ENCODE measurements around the gene PDE9A.

The PDE9A gene

GRCh38 chr21:42760361-42760950 is 107.0 kb downstream of the PDE9A start:
- no peak for DNase-seq

GRCh38 chr21:42760951-42761751 is 107.7 kb downstream of the PDE9A start:
- no peak for DNase-seq

DNA sequence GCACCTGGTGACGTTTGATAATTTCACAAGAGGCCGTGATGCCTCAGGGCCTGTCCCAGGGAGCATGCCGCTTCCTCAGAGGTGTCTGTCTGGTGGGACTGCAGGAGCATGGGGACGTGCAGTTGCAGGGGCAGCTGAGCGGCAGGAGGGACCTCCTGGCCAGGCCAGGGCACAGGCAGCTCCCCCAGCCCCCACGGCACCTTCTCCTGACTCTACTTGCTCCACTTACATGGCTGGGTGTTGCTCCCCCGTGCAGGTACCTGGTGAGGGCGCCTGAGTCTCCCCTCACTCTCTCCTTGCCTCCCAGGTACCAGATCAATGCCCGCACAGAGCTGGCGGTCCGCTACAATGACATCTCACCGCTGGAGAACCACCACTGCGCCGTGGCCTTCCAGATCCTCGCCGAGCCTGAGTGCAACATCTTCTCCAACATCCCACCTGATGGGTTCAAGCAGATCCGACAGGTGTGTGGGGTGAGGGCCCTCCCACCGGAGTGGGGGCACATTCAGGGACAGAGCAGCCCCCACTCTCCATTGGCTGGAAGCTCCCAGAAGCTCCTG is 108.4 kb downstream of the PDE9A start:
- no peak for DNase-seq

DNA sequence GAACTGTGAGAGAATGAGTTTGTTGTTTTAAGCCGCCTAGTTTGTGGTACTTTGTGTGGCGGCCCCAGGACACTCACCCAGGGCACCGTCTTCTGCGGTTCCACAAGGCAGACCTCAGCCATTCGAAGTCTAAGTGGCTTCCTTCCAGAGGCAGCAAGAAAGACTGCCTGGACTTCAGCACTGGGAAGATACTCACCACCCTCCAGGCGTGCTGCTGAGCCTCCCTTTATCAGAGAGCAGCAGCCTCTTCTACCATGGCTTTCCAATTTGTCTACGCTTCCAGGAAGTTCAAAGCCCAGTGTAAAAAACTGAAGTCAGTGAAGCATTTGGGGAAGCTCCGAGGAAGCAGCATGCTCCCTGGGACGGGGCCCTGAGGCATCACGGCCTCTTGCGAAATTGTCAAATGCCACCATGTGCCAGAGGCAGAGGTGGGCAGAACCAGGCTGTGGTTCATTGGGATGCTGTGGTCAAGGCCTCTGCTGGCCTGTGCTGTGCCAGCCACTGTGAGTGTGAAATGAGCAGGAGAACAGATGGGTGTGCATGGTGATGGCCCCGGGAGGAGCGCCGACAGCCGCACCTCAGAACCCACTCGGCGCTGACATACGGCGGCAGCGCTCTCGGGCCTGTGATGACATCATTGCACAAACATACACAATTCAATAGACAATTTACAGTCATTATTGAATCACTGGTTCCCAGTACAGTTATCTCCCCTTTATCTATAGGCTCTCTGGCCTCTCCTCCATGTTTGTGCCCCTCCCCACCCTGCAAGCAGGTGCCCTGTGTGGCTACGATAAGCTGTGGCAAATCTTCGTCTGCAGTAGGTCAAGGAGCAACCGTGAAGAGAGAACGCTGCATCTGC is 110.4 kb downstream of the PDE9A start:
- DNase-seq = no peak

- no peak for DNase-seq
Measured at GRCh38 chr21:42764443-42764760, 111.0 kb downstream of the PDE9A start.

DNA sequence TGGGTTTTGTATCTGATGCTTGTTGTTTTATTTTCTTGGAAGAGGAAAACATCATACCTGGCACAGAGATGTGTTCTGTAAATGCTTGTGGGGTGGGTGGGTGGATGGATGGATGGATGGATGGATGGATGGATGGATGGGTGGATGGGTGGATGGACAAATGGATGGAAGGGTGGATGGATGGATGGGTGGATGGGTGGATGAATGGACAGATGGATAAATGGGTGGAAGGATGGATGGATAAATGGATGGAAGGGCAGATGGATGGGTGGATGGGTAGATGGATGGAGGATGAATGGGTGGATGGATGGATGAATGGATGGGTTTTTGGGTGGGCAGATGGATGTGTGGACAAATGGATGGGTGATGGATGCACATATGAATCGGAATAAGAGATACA is 111.5 kb downstream of the PDE9A start:
- DNase-seq = no peak

DNA sequence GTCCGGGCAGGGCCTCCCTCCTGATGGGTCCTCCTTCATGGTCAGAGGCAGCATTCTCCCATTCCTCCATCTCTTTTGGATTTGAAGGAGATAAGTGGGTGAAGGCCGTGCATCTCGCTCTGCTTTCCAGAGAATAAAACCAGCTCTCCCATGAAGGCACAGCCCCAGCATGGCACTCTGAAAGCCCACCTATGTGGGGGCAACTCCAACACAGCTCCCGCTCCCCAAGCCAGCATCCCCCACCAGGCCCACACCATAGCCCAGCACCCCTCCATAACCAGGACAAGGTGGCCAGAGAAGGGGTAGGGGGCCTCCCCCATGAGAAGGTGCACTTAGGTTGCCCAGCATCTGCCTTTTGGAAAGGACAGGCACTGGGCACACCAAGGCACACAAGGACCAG is 112.2 kb downstream of the PDE9A start:
- DNase-seq = no peak

- no peak for DNase-seq
Measured at GRCh38 chr21:42766739-42767560, 113.5 kb downstream of the PDE9A start.

- no peak for DNase-seq
Measured at GRCh38 chr21:42767561-42767835, 114.1 kb downstream of the PDE9A start.

DNA sequence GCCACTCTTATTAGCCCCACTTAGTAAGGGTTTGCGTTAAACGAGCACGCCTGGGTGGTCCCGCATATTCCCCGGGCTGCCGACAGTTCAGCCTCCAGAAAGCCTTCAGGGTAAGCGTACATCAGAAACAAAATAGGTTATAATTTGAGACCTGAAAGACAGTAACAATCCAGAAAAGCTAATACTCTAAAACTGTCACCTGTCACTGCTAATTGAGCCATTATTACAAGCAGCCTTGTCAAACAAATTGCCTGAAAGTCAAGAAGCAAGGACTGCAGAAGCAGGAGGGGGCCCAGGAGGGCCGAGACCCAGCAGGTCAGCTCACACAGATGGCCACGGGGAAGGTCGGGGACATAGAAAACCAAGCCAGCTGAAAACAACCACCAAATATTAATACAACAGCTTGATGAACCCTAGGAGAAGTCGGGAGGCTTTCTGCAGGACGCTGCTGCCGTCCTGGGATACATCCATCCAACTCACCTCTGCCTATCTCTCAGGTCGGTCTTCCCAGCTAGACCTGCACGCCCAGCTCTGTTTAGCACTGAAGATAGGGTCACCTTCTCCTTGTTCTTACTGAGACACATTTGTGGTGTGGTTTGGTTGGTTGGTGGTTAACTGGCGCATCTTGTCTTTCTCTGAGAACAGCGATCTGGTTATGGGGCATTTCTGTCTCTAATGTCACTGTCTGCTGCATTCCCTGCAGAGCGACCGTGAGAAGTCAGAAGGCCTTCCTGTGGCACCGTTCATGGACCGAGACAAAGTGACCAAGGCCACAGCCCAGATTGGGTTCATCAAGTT is 115.1 kb downstream of the PDE9A start:
- DNase-seq = no peak

GRCh38 chr21:42769183-42769819 is 115.9 kb downstream of the PDE9A start:
- no peak for DNase-seq

- no peak for DNase-seq
Measured at GRCh38 chr21:42769820-42770716, 116.6 kb downstream of the PDE9A start.

DNA sequence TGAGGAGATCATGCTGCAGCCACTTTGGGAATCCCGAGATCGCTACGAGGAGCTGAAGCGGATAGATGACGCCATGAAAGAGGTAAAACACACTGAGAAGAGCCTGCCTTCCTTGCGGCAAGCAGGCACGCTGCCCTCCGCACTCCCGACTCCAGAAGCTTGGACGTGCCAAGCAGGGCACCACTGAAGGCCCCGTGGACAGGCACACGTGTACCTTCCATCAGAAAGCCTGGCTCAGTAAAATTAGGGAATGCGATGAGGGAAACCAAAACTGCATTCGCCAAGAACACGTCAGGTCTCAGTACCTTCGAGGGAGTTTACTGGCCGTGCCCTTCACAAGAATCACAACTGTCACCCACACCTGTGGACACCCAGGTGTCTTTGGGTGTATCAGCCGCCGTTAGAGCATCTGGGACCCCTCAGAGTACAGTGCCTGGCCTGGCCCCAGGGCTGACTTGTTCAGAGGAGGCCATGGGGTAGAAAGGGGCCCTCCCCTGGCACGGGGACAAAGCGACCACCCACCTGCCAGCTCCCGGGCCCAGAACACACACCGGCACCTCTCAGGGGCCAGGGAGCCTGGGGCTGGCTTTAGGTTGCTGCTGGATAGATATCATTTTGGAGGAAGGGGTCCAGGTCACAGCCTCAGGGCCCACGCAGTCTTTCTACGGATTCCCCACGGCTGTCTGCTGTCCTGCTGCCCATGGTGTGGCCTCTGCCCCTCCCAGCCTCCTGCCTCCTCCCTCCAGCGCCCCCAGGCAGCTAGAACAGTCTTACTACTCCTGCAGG is 117.5 kb downstream of the PDE9A start:
- DNase-seq = no peak

DNA sequence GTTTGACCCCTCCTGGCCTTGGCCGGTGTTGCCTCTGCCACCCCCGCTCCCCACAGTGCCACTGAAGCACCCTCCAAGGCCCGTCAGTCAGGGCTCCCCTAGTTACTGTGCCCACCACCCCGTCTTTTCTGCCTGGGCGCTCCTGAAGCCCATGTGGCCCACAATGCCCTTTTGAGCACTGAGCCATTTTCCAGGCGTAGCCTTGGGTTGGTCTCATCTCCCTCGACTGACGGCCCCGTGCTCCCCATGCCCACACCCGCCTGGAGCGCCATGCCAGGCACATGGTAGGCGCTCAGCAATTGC is 118.0 kb downstream of the PDE9A start:
- no peak for DNase-seq

DNA sequence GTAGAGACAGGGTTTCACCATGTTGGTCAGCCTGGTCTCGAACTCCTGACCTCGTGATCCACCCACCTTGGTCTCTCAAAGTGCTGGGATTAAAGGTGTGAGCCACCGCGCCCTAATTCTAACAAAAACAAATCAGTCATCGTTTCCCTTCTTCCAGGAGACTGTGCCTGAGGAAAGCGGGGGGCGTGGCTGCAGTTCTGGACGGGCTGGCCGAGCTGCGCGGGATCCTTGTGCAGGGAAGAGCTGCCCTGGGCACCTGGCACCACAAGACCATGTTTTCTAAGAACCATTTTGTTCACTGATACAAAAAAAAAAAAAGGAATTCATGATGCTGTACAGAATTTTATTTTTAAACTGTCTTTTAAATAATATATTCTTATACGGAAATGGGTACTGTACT is 121.7 kb downstream of the PDE9A start:
- DNase-seq = no peak

- no peak for DNase-seq
Measured at GRCh38 chr21:42775891-42776290, 122.5 kb downstream of the PDE9A start.

GRCh38 chr21:42777064-42777756 is 123.8 kb downstream of the PDE9A start:
- DNase-seq = no peak

GRCh38 chr21:42777757-42778344 is 124.4 kb downstream of the PDE9A start:
- no peak for DNase-seq

GRCh38 chr21:42779431-42779861 is 126.0 kb downstream of the PDE9A start:
- no peak for DNase-seq

All from activated CD4-positive, CD25-positive, alpha-beta regulatory T cell treated with anti-CD3 and anti-CD28 coated beads, Interleukin-2, amount 50 U/mL, for 72 hours (primary cell).